ENCODE results near the gene EML5.
A peak's percentile ranks its signal among the peaks of the same experiment; 100 is the strongest.

The EML5 gene

GRCh38 chr14:88630565-88630964 is 162.2 kb downstream of the EML5 start:
- peaks cover 11% of the 10 kb centered on the region for H3K36me3 Mint-ChIP-seq
- H3K27ac Mint-ChIP-seq: no peak overlapping the region
- H3K4me1 Mint-ChIP-seq (ENCODE audit: low read depth): no peaks in the 10 kb centered on the region
- H3K27me3 Mint-ChIP-seq: no peaks in the 10 kb centered on the region
- no peak overlapping the region for H3K4me3 Mint-ChIP-seq
- no peaks in the 10 kb centered on the region for H3K9me3 Mint-ChIP-seq (ENCODE audit: low read depth)

GRCh38 chr14:88628462-88628861 is 164.3 kb downstream of the EML5 start:
- H3K4me1 Mint-ChIP-seq (ENCODE audit: low read depth): no peaks in the 10 kb centered on the region
- H3K36me3 Mint-ChIP-seq: peaks cover 12% of the 10 kb centered on the region
- no peaks in the 10 kb centered on the region for H3K27me3 Mint-ChIP-seq
- no peak overlapping the region for H3K4me3 Mint-ChIP-seq
- no peak overlapping the region for H3K27ac Mint-ChIP-seq
- H3K9me3 Mint-ChIP-seq (ENCODE audit: low read depth): no peaks in the 10 kb centered on the region

GRCh38 chr14:88628033-88628432 is 164.7 kb downstream of the EML5 start:
- H3K4me3 Mint-ChIP-seq: no peak overlapping the region
- no peak overlapping the region for H3K27ac Mint-ChIP-seq
- peaks cover 12% of the 10 kb centered on the region for H3K36me3 Mint-ChIP-seq
- H3K27me3 Mint-ChIP-seq: no peaks in the 10 kb centered on the region
- no peaks in the 10 kb centered on the region for H3K9me3 Mint-ChIP-seq (ENCODE audit: low read depth)
- H3K4me1 Mint-ChIP-seq (ENCODE audit: low read depth): no peaks in the 10 kb centered on the region

- no peaks in the 10 kb centered on the region for H3K4me1 Mint-ChIP-seq (ENCODE audit: low read depth)
These were observed 167.1 kb downstream of the EML5 start for GRCh38 chr14:88625671-88626070.

GRCh38 chr14:88621100-88621499 is 171.7 kb downstream of the EML5 start:
- H3K27ac Mint-ChIP-seq: peak overlapping the region; percentile 43

More at GRCh38 chr14:88625671-88626070, 167.1 kb downstream of the EML5 start:
- H3K9me3 Mint-ChIP-seq (ENCODE audit: low read depth): no peaks in the 10 kb centered on the region
- H3K27ac Mint-ChIP-seq: no peak overlapping the region
- no peak overlapping the region for H3K4me3 Mint-ChIP-seq
- H3K27me3 Mint-ChIP-seq: no peaks in the 10 kb centered on the region
- H3K36me3 Mint-ChIP-seq: peaks cover 6% of the 10 kb centered on the region

GRCh38 chr14:88618476-88618875 is 174.3 kb downstream of the EML5 start:
- peaks cover 3% of the 10 kb centered on the region for H3K4me1 Mint-ChIP-seq (ENCODE audit: low read depth)
- H3K9me3 Mint-ChIP-seq (ENCODE audit: low read depth): no peaks in the 10 kb centered on the region
- H3K27me3 Mint-ChIP-seq: no peaks in the 10 kb centered on the region
- peaks cover 5% of the 10 kb centered on the region for H3K36me3 Mint-ChIP-seq
- no peak overlapping the region for H3K27ac Mint-ChIP-seq
- no peak overlapping the region for H3K4me3 Mint-ChIP-seq

More at GRCh38 chr14:88621100-88621499, 171.7 kb downstream of the EML5 start:
- Mint-ChIP-seq H3K9me3 (ENCODE audit: low read depth) (no peaks in the 10 kb centered on the region), H3K4me3 (no peak overlapping the region), H3K4me1 (ENCODE audit: low read depth) (no peaks in the 10 kb centered on the region), H3K27me3 (no peaks in the 10 kb centered on the region), H3K36me3 (peaks cover 9% of the 10 kb centered on the region)

- Mint-ChIP-seq H3K27ac (no peak overlapping the region), H3K27me3 (no peaks in the 10 kb centered on the region), H3K4me3 (no peak overlapping the region), H3K36me3 (peaks cover 10% of the 10 kb centered on the region), H3K4me1 (ENCODE audit: low read depth) (peaks cover 10% of the 10 kb centered on the region), H3K9me3 (ENCODE audit: low read depth) (no peaks in the 10 kb centered on the region)
These were observed 175.3 kb downstream of the EML5 start for GRCh38 chr14:88617479-88617878.

- peaks cover 12% of the 10 kb centered on the region for H3K4me1 Mint-ChIP-seq (ENCODE audit: low read depth)
- peaks cover 10% of the 10 kb centered on the region for H3K36me3 Mint-ChIP-seq
- H3K27me3 Mint-ChIP-seq: no peaks in the 10 kb centered on the region
- H3K27ac Mint-ChIP-seq: no peak overlapping the region
- no peak overlapping the region for H3K4me3 Mint-ChIP-seq
- no peaks in the 10 kb centered on the region for H3K9me3 Mint-ChIP-seq (ENCODE audit: low read depth)
These were observed 176.1 kb downstream of the EML5 start for GRCh38 chr14:88616697-88617096.

GRCh38 chr14:88614218-88614907 is 178.4 kb downstream of the EML5 start:
- Mint-ChIP-seq H3K27ac (no peak overlapping the region), H3K4me1 (ENCODE audit: low read depth) (peaks cover 13% of the 10 kb centered on the region), H3K36me3 (peaks cover 13% of the 10 kb centered on the region), H3K27me3 (no peaks in the 10 kb centered on the region), H3K4me3 (no peak overlapping the region), H3K9me3 (ENCODE audit: low read depth) (no peaks in the 10 kb centered on the region)

- Mint-ChIP-seq H3K27ac (no peak overlapping the region), H3K4me3 (no peak overlapping the region), H3K4me1 (ENCODE audit: low read depth) (peaks cover 13% of the 10 kb centered on the region), H3K36me3 (peaks cover 13% of the 10 kb centered on the region), H3K9me3 (ENCODE audit: low read depth) (no peaks in the 10 kb centered on the region), H3K27me3 (no peaks in the 10 kb centered on the region)
These were observed 179.2 kb downstream of the EML5 start for GRCh38 chr14:88613552-88614010.

GRCh38 chr14:88612981-88613380 is 179.8 kb downstream of the EML5 start:
- Mint-ChIP-seq H3K27me3 (no peaks in the 10 kb centered on the region), H3K27ac (peak overlapping the region; percentile 22), H3K4me3 (no peak overlapping the region), H3K9me3 (ENCODE audit: low read depth) (no peaks in the 10 kb centered on the region), H3K36me3 (peaks cover 12% of the 10 kb centered on the region), H3K4me1 (ENCODE audit: low read depth) (peaks cover 13% of the 10 kb centered on the region)

- no peaks in the 10 kb centered on the region for H3K9me3 Mint-ChIP-seq (ENCODE audit: low read depth)
- no peaks in the 10 kb centered on the region for H3K27me3 Mint-ChIP-seq
- peaks cover 15% of the 10 kb centered on the region for H3K36me3 Mint-ChIP-seq
- H3K4me3 Mint-ChIP-seq: no peak overlapping the region
- H3K27ac Mint-ChIP-seq: no peak overlapping the region
- peaks cover 13% of the 10 kb centered on the region for H3K4me1 Mint-ChIP-seq (ENCODE audit: low read depth)
These were observed 180.9 kb downstream of the EML5 start for GRCh38 chr14:88611878-88612277.

- H3K4me1 Mint-ChIP-seq (ENCODE audit: low read depth): peaks cover 7% of the 10 kb centered on the region
- H3K27ac Mint-ChIP-seq: no peak overlapping the region
- peaks cover 21% of the 10 kb centered on the region for H3K36me3 Mint-ChIP-seq
- H3K9me3 Mint-ChIP-seq (ENCODE audit: low read depth): no peaks in the 10 kb centered on the region
- no peaks in the 10 kb centered on the region for H3K27me3 Mint-ChIP-seq
- no peak overlapping the region for H3K4me3 Mint-ChIP-seq
These were observed 184.9 kb downstream of the EML5 start for GRCh38 chr14:88607829-88608228.

- no peaks in the 10 kb centered on the region for H3K9me3 Mint-ChIP-seq (ENCODE audit: low read depth)
- H3K27ac Mint-ChIP-seq: peak overlapping the region; percentile 3
- peaks cover 22% of the 10 kb centered on the region for H3K36me3 Mint-ChIP-seq
- no peaks in the 10 kb centered on the region for H3K27me3 Mint-ChIP-seq
- H3K4me3 Mint-ChIP-seq: no peak overlapping the region
- peaks cover 4% of the 10 kb centered on the region for H3K4me1 Mint-ChIP-seq (ENCODE audit: low read depth)
These were observed 187.2 kb downstream of the EML5 start for GRCh38 chr14:88605594-88605993.

GRCh38 chr14:88604212-88604611 is 188.5 kb downstream of the EML5 start:
- no peak overlapping the region for H3K4me3 Mint-ChIP-seq
- no peak overlapping the region for H3K27ac Mint-ChIP-seq
- no peaks in the 10 kb centered on the region for H3K27me3 Mint-ChIP-seq
- H3K4me1 Mint-ChIP-seq (ENCODE audit: low read depth): peaks cover 15% of the 10 kb centered on the region
- no peaks in the 10 kb centered on the region for H3K9me3 Mint-ChIP-seq (ENCODE audit: low read depth)
- H3K36me3 Mint-ChIP-seq: peaks cover 27% of the 10 kb centered on the region

All from activated naive CD8-positive, alpha-beta T cell (primary cell).